ENCODE measurements around the gene SPATS2. TPM values are rescaled to one million over a fixed set of nuclear protein-coding genes. Genes with fewer than 3 reads are reported as not detected.
"Not testable (repeated sequence)": the region's sequence is repeated elsewhere in the genome, so short reads cannot be mapped to it uniquely, and the experiment has no call there.

The SPATS2 gene
- polyA plus RNA-seq (2013) = 23.5 TPM

DNA sequence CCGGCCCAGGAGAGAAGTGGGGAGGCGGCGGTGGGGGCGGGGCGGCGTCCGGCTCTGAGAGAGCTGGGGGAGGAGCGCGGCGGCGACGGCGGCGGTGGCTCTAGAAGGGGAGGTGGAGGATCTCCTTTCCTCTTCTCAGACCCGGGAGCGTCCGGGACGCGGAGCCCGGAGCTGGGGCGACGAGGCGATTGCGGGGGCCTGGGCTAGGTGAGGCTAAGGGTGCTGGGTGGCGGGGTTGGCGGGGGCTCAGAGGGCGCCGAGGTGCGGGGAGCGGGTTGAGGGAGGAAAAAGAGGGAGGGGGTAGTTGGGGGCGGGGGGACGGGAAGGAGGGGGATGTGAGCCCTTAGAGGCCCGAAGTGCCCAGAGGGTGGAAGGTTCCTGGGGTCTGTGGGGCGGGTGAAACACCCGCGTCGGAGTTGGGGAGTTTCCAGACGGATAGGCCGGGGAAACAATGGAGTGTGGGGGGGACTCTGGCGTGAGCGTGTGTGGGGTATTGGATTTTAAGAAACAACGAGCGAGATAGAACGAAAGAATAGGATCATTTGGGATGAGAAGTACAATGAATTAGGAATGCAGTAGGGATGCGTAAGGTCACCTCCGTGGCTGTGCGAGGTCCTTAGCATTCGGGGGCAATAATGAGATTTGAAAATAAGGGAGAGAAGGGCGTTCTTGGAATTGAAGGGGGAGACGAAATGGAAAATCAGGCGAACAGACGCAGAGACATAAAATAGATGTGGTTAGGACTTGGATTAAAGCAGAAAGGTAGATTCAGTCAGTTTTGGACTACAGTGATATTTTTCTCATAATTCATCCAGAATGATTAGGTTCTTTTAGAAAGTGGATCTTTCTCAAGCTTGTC lies at the start of gene SPATS2:
Gene SPATS2, plus strand, starts transcription at position 82 of the 859 bp plus-strand sequence. CDS start 93,551 bp downstream, outside the sequence.
- H3K27ac ChIP-seq (ENCODE audit: insufficient read depth in 1 of 2, low read depth in 1 of 2, low read length in 2 of 2, poor library complexity in 1 of 2, severe bottlenecking in 2 of 2) = peak within 1 kb of the TSS; percentile 66 to 87
- peaks cover 19 to 31% (median 26%) of the 10 kb centered on the region in 4 experiments for H3K4me1 ChIP-seq (ENCODE audit: control extremely low read depth in 1 of 4, control insufficient read depth in 4 of 4, insufficient read depth in 4 of 4, low read length in 3 of 4)
- POLR2A ChIA-PET = interaction anchor here (0.5 kb wide), 1 partner anchor 1093 kb away, joined by 5 read pairs; no protein-coding TSS in a partner anchor
- CTCF ChIA-PET = interaction anchor here (0.6 to 2.6 kb wide), 10 partner anchors 10 to 147 kb away, joined by 3 to 22 read pairs (median 4); partner anchors contain the start of gene DNAJC22
- 0% methylated on average over 21 of the region's 52 CpGs for WGBS (ENCODE audit: insufficient coverage)
- H3K4me3 ChIP-seq (ENCODE audit: control insufficient read depth in 1 of 7, extremely low read depth in 1 of 7, insufficient read depth in 4 of 7, low read depth in 2 of 7, low read length in 6 of 7) = peak within 1 kb of the TSS; percentile 69 to 94 (median 79)
- DNase-seq = peak; percentile 31 to 80 (median 76)
- no peaks in the 10 kb centered on the region for H3K36me3 ChIP-seq (ENCODE audit: control insufficient read depth in 4 of 4, insufficient read depth in 4 of 4, low read length in 3 of 4)
- H3K27me3 ChIP-seq (replicated peaks in 2 of 5; ENCODE audit: control insufficient read depth in 4 of 5, insufficient read depth in 5 of 5, low read length in 4 of 5) = no peaks in the 10 kb centered on the region
- no peaks in the 10 kb centered on the region for H3K9me3 ChIP-seq (ENCODE audit: control extremely low read depth in 1 of 5, control insufficient read depth in 4 of 5, insufficient read depth in 2 of 5, low read depth in 1 of 5, low read length in 4 of 5)

GRCh38 chr12:49320411-49321103 lies 46.7 kb upstream of the SPATS2 start:
- H3K27me3 ChIP-seq (replicated peaks in 2 of 5; ENCODE audit: control insufficient read depth in 4 of 5, insufficient read depth in 5 of 5, low read length in 4 of 5); H3K9me3 ChIP-seq (ENCODE audit: control extremely low read depth in 1 of 5, control insufficient read depth in 4 of 5, insufficient read depth in 2 of 5, low read depth in 1 of 5, low read length in 4 of 5); DNase-seq; POLR2A ChIA-PET; H3K27ac ChIP-seq (ENCODE audit: insufficient read depth in 1 of 2, low read depth in 1 of 2, low read length in 2 of 2, poor library complexity in 1 of 2, severe bottlenecking in 2 of 2); H3K36me3 ChIP-seq (ENCODE audit: control insufficient read depth in 4 of 4, insufficient read depth in 4 of 4, low read length in 3 of 4); H3K4me3 ChIP-seq (ENCODE audit: control insufficient read depth in 1 of 7, extremely low read depth in 1 of 7, insufficient read depth in 4 of 7, low read depth in 2 of 7, low read length in 6 of 7): not testable (repeated sequence)
- peaks cover 5 to 20% (median 17%) of the 10 kb centered on the region in 4 experiments for H3K4me1 ChIP-seq (ENCODE audit: control extremely low read depth in 1 of 4, control insufficient read depth in 4 of 4, insufficient read depth in 4 of 4, low read length in 3 of 4)
- 95% methylated on average over 7 of the region's 9 CpGs for WGBS (ENCODE audit: insufficient coverage)
- CTCF ChIA-PET = interaction anchor here (0.8 to 2.6 kb wide), 3 partner anchors 11 to 22 kb away, joined by 3 to 8 read pairs (median 4); no protein-coding TSS in a partner anchor

- 67% methylated on average over 7 of the region's 12 CpGs for WGBS (ENCODE audit: insufficient coverage)
- no peak for DNase-seq
- CTCF ChIA-PET = interaction anchor here (0.7 to 2.9 kb wide), 7 partner anchors 9 to 36 kb away, joined by 3 to 18 read pairs (median 4); partner anchors contain the start of gene C1QL4
Measured at GRCh38 chr12:49322367-49322707, 44.9 kb upstream of the SPATS2 start.

DNA sequence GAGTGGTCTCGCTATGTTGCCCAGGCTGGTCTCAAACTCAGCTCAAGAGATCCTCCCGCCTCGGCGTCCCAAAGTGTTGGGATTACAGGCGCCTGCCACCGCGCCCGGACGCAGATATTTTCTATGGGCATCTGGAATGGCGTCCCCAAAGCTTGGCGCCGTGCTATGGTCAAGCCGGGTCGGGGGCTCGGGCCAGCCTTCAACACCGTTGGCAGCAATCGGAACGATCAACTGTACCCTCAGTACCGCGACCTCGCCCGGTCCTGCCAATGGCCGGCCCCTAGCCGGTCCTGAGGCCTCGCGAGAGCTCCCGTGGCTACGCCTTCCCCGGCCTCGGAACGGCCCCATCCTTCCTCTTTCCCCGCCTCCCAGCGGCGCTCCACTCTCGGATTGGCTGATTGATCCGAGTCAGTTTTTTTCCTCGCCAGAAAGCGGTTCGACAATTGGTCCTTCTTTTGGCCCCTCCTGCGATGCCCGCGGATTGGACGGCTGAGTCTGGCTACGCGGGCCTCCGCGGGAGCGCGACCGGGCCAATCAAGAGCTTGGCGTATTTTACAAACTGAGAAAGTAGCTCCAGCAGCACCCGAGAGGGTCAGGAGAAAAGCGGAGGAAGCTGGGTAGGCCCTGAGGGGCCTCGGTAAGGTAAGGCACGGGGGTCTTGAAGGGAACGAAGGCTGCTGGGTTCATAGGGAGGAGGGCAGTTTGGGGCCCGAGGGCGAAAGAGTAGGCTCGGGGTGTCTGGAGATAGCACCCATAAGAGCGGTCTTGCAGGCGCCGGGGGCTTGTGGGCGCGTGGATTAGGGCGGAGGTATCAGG lies 44.3 kb upstream of the SPATS2 start, which contains the start of gene TROAP:
Gene TROAP, plus strand, starts transcription at position 548 of the 816 bp plus-strand sequence. CDS start 354 bp downstream, outside the sequence.
- peak within 1 kb of the TSS; percentile 63 to 92 (median 83) for H3K4me3 ChIP-seq (ENCODE audit: control insufficient read depth in 1 of 7, extremely low read depth in 1 of 7, insufficient read depth in 4 of 7, low read depth in 2 of 7, low read length in 6 of 7)
- CTCF ChIA-PET = interaction anchor here (0.7 to 2.9 kb wide), 11 partner anchors 8 to 301 kb away, joined by 3 to 18 read pairs (median 4); partner anchors contain the start of genes C1QL4 and PRPF40B

More at GRCh38 chr12:49322367-49322707, 44.9 kb upstream of the SPATS2 start:
- peaks cover 5 to 20% (median 17%) of the 10 kb centered on the region in 4 experiments for H3K4me1 ChIP-seq (ENCODE audit: control extremely low read depth in 1 of 4, control insufficient read depth in 4 of 4, insufficient read depth in 4 of 4, low read length in 3 of 4)
- H3K9me3 ChIP-seq (ENCODE audit: control extremely low read depth in 1 of 5, control insufficient read depth in 4 of 5, insufficient read depth in 2 of 5, low read depth in 1 of 5, low read length in 4 of 5) = no peaks in the 10 kb centered on the region
- peaks cover 2 to 21% (median 8%) of the 10 kb centered on the region in 4 experiments for H3K36me3 ChIP-seq (ENCODE audit: control insufficient read depth in 4 of 4, insufficient read depth in 4 of 4, low read length in 3 of 4)
- H3K27ac ChIP-seq (ENCODE audit: insufficient read depth in 1 of 2, low read depth in 1 of 2, low read length in 2 of 2, poor library complexity in 1 of 2, severe bottlenecking in 2 of 2) = peak overlapping the region in 1 of 2 experiments; percentile 79
- H3K27me3 ChIP-seq (replicated peaks in 2 of 5; ENCODE audit: control insufficient read depth in 4 of 5, insufficient read depth in 5 of 5, low read length in 4 of 5) = peaks cover 0 to 4% (median 0%) of the 10 kb centered on the region in 5 experiments
- POLR2A ChIA-PET = no interaction called here
- peak overlapping the region; percentile 63 to 92 (median 83) for H3K4me3 ChIP-seq (ENCODE audit: control insufficient read depth in 1 of 7, extremely low read depth in 1 of 7, insufficient read depth in 4 of 7, low read depth in 2 of 7, low read length in 6 of 7)

DNA sequence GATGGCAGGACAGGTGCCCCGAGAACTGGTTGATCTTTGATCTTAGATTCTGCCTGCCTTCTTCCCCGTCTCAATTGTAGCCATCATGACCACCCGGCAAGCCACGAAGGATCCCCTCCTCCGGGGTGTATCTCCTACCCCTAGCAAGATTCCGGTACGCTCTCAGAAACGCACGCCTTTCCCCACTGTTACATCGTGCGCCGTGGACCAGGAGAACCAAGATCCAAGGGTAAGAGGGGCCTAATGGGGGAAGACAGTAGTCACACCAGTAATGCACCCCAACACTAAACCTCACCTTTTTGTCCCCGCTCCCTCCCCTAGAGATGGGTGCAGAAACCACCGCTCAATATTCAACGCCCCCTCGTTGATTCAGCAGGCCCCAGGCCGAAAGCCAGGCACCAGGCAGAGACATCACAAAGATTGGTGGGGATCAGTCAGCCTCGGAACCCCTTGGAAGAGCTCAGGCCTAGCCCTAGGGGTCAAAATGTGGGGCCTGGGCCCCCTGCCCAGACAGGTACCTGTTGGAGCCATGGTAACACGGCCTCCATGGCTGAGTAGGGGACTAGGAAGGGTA lies 43.7 kb upstream of the SPATS2 start:
- Histone ChIP-seq H3K9me3 (ENCODE audit: control extremely low read depth in 1 of 5, control insufficient read depth in 4 of 5, insufficient read depth in 2 of 5, low read depth in 1 of 5, low read length in 4 of 5) (no peaks in the 10 kb centered on the region), H3K27ac (ENCODE audit: insufficient read depth in 1 of 2, low read depth in 1 of 2, low read length in 2 of 2, poor library complexity in 1 of 2, severe bottlenecking in 2 of 2) (peak overlapping the region in 1 of 2 experiments; percentile 76), H3K27me3 (replicated peaks in 2 of 5; ENCODE audit: control insufficient read depth in 4 of 5, insufficient read depth in 5 of 5, low read length in 4 of 5) (peaks cover 0 to 4% (median 0%) of the 10 kb centered on the region in 5 experiments), H3K36me3 (ENCODE audit: control insufficient read depth in 4 of 4, insufficient read depth in 4 of 4, low read length in 3 of 4) (peaks cover 4 to 23% (median 11%) of the 10 kb centered on the region in 4 experiments), H3K4me1 (ENCODE audit: control extremely low read depth in 1 of 4, control insufficient read depth in 4 of 4, insufficient read depth in 4 of 4, low read length in 3 of 4) (peaks cover 5 to 20% (median 17%) of the 10 kb centered on the region in 4 experiments), H3K4me3 (ENCODE audit: control insufficient read depth in 1 of 7, extremely low read depth in 1 of 7, insufficient read depth in 4 of 7, low read depth in 2 of 7, low read length in 6 of 7) (peak overlapping the region; percentile 63 to 92 (median 83))
- CTCF ChIA-PET = interaction anchor here (1.0 to 2.9 kb wide), 6 partner anchors 8 to 300 kb away, joined by 3 to 18 read pairs (median 6); partner anchors contain the start of genes C1QL4 and PRPF40B
- POLR2A ChIA-PET = no interaction called here
- no peak for DNase-seq
- WGBS (ENCODE audit: insufficient coverage) = 23% methylated on average over 14 of the region's 19 CpGs

More for the DNA sequence above, 44.3 kb upstream of the SPATS2 start, which contains the start of gene TROAP:
- Histone ChIP-seq H3K27me3 (replicated peaks in 2 of 5; ENCODE audit: control insufficient read depth in 4 of 5, insufficient read depth in 5 of 5, low read length in 4 of 5) (peaks cover 0 to 4% (median 0%) of the 10 kb centered on the region in 5 experiments), H3K27ac (ENCODE audit: insufficient read depth in 1 of 2, low read depth in 1 of 2, low read length in 2 of 2, poor library complexity in 1 of 2, severe bottlenecking in 2 of 2) (peak within 1 kb of the TSS in 1 of 2 experiments; percentile 79), H3K9me3 (ENCODE audit: control extremely low read depth in 1 of 5, control insufficient read depth in 4 of 5, insufficient read depth in 2 of 5, low read depth in 1 of 5, low read length in 4 of 5) (no peaks in the 10 kb centered on the region), H3K4me1 (ENCODE audit: control extremely low read depth in 1 of 4, control insufficient read depth in 4 of 4, insufficient read depth in 4 of 4, low read length in 3 of 4) (peaks cover 5 to 20% (median 17%) of the 10 kb centered on the region in 4 experiments), H3K36me3 (ENCODE audit: control insufficient read depth in 4 of 4, insufficient read depth in 4 of 4, low read length in 3 of 4) (peaks cover 4 to 23% (median 9%) of the 10 kb centered on the region in 4 experiments)
- POLR2A ChIA-PET = no interaction called here
- peak; percentile 98 to 99 (median 98) for DNase-seq
- 0% methylated on average over 62 of the region's 65 CpGs for WGBS (ENCODE audit: insufficient coverage)

DNA sequence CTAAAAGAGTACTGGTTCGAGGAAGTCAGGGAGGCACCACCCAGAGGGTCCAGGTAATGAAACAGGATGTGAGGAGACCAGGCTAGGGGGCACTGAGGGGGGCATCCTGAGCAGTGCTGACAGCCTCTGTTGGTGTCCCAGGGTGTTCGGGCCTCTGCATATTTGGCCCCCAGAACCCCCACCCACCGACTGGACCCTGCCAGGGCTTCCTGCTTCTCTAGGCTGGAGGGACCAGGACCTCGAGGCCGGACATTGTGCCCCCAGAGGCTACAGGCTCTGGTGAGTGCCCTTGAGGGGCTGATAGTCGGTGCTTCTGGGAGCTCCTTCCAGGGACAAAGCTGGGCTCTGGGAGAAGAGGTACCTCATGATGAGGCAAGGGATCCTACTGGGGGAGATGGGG lies 41.7 kb upstream of the SPATS2 start:
- Histone ChIP-seq H3K4me3 (ENCODE audit: control insufficient read depth in 1 of 7, extremely low read depth in 1 of 7, insufficient read depth in 4 of 7, low read depth in 2 of 7, low read length in 6 of 7) (no peak overlapping the region), H3K27me3 (replicated peaks in 2 of 5; ENCODE audit: control insufficient read depth in 4 of 5, insufficient read depth in 5 of 5, low read length in 4 of 5) (peaks cover 0 to 5% (median 0%) of the 10 kb centered on the region in 5 experiments), H3K36me3 (ENCODE audit: control insufficient read depth in 4 of 4, insufficient read depth in 4 of 4, low read length in 3 of 4) (peaks cover 7 to 43% (median 28%) of the 10 kb centered on the region in 4 experiments), H3K9me3 (ENCODE audit: control extremely low read depth in 1 of 5, control insufficient read depth in 4 of 5, insufficient read depth in 2 of 5, low read depth in 1 of 5, low read length in 4 of 5) (no peaks in the 10 kb centered on the region), H3K27ac (ENCODE audit: insufficient read depth in 1 of 2, low read depth in 1 of 2, low read length in 2 of 2, poor library complexity in 1 of 2, severe bottlenecking in 2 of 2) (no peak overlapping the region), H3K4me1 (ENCODE audit: control extremely low read depth in 1 of 4, control insufficient read depth in 4 of 4, insufficient read depth in 4 of 4, low read length in 3 of 4) (peaks cover 5 to 20% (median 17%) of the 10 kb centered on the region in 4 experiments)
- CTCF ChIA-PET = interaction anchor here (0.7 to 2.3 kb wide), 5 partner anchors 10 to 24 kb away, joined by 3 to 16 read pairs (median 3); partner anchors contain the start of gene C1QL4
- WGBS (ENCODE audit: insufficient coverage) = 97% methylated on average over 6 of the region's 6 CpGs
- DNase-seq = no peak
- POLR2A ChIA-PET = no interaction called here

Data from common myeloid progenitor, CD34-positive (primary cell).